OCI-LY1 (cell line): ENCODE measurements around the gene PCBP3.

Experiments used
- H2AFZ ChIP-seq: fragments of 200-600 bp; sonication (generic), shearing (Covaris generic); 2 replicates; pipeline ENCODE4 v1.6.0; 2014; ENCODE audit warnings: antibody characterized with exemption, mild to moderate bottlenecking, low read length
- H3F3A ChIP-seq: fragments of 200-600 bp; sonication (generic), shearing (Covaris generic); 2 replicates; pipeline ENCODE4 v1.6.0; 2014; ENCODE audit warnings: mild to moderate bottlenecking, antibody characterized with exemption, low read length, moderate library complexity; ENCODE audit not compliant: insufficient read depth
- H3K27ac ChIP-seq: fragments of 200-600 bp; sonication (generic); 2 replicates; pipeline ENCODE4 v1.5.1; 2014; ENCODE audit warnings: low read length, mixed run types, mild to moderate bottlenecking, low read depth; ENCODE audit not compliant: poor library complexity, severe bottlenecking
- H3K27me3 ChIP-seq: fragments of 200-600 bp; sonication (generic); 2 replicates; pipeline ENCODE4 v1.6.0; 2014; ENCODE audit warnings: antibody characterized with exemption, mild to moderate bottlenecking, low read length, moderate library complexity; ENCODE audit not compliant: insufficient read depth
- H3K36me3 ChIP-seq: fragments of 200-600 bp; sonication (generic); 2 replicates; pipeline ENCODE4 v1.6.1; 2014; ENCODE audit warnings: mild to moderate bottlenecking, antibody characterized with exemption, low read length, moderate library complexity, mixed read lengths; ENCODE audit not compliant: insufficient read depth
- H3K4me1 ChIP-seq: fragments of 200-600 bp; sonication (generic); 2 replicates; pipeline ENCODE4 v1.5.1; 2014; ENCODE audit warnings: mild to moderate bottlenecking, low read length, moderate library complexity; ENCODE audit not compliant: insufficient read depth, severe bottlenecking
- H3K4me2 ChIP-seq: fragments of 200-600 bp; sonication (generic), shearing (Covaris generic); 2 replicates; pipeline ENCODE4 v1.6.1; 2014; ENCODE audit warnings: low read length
- H3K4me3 ChIP-seq: fragments of 200-600 bp; sonication (generic); 2 replicates; pipeline ENCODE4 v1.5.1; 2014; ENCODE audit warnings: low read length, low read depth, mild to moderate bottlenecking, mixed read lengths; ENCODE audit not compliant: poor library complexity, severe bottlenecking
- H3K79me2 ChIP-seq: fragments of 200-600 bp; shearing (Covaris generic); 2 replicates; pipeline ENCODE4 v1.6.1; 2016; ENCODE audit warnings: mixed run types, low read length, mixed read lengths; ENCODE audit not compliant: insufficient read depth
- H3K9ac ChIP-seq: fragments of 200-600 bp; sonication (generic), shearing (Covaris generic); 2 replicates; pipeline ENCODE4 v1.6.1; 2014; ENCODE audit warnings: mild to moderate bottlenecking, low read length, mixed read lengths
- H3K9me2 ChIP-seq: fragments of 200-600 bp; sonication (generic), shearing (Covaris generic); 2 replicates; pipeline ENCODE4 v1.6.1; 2014; ENCODE audit warnings: low read depth, mild to moderate bottlenecking, low read length, mixed read lengths
- H3K9me3 ChIP-seq: fragments of 200-600 bp; shearing (Covaris generic); 2 replicates; pipeline ENCODE4 v1.6.1; 2014; ENCODE audit warnings: low read length, mixed read lengths
- H4K20me1 ChIP-seq: fragments of 200-600 bp; sonication (generic), shearing (Covaris generic); 2 replicates; pipeline ENCODE4 v1.6.0; 2016; ENCODE audit warnings: mild to moderate bottlenecking, low read length; ENCODE audit not compliant: insufficient read depth
- CTCF ChIP-seq: fragments of 200-600 bp; sonication (generic), shearing (Covaris generic); IDR thresholded peaks from 2 replicates; pipeline ENCODE4 v1.5.1; 2017; ENCODE audit warnings: mild to moderate bottlenecking, antibody characterized with exemption, low read length, moderate library complexity, mixed read lengths
- EZH2 ChIP-seq: fragments of 200-600 bp; sonication (generic), shearing (Covaris generic); IDR thresholded peaks from 2 replicates; pipeline ENCODE4 v1.8.0; 2017; ENCODE audit warnings: borderline replicate concordance, mixed run types, mild to moderate bottlenecking, antibody characterized with exemption, low read length, moderate library complexity, mixed read lengths

The PCBP3 gene

DNA sequence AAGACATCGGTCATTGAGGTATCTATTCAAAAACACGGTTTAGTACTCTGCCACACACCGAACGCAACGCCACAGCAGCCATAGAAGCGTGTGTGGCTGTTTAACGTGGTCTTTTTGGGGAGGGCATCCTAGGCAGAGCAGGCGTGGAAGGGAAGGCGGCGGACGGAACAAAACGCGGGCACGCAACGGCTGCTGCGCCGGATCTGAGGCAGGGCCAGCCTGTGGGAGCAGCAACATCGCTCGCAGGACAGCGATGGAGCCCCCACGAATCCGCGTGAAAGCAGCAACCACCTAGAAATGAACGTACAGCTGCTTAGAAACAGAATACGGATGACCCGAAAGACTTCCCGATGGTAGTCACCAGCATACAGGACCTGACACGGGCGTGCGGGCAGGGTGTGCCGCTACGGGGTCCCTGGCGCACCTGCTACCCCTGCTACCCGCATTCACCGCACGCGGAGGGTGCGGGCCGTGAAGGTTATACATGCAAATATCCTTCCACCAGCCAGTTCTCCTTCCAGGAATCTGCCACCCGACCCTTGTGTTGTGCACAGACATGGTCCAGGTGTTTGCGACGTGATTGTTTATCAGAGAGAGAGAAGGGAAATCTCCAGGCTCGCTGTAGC, 223.6 kb downstream of the PCBP3 start:
- Histone ChIP-seq H3K36me3 (no peaks in the 10 kb centered on the region), H3K9me3 (no peaks in the 10 kb centered on the region), H3K4me3 (no peak overlapping the region), H3K27me3 (peaks cover 6% of the 10 kb centered on the region), H3K4me1 (no peaks in the 10 kb centered on the region), H3K27ac (no peak overlapping the region), H2AFZ (no peak overlapping the region), H3F3A (no peaks in the 10 kb centered on the region), H3K79me2 (no peaks in the 10 kb centered on the region), H3K9ac (no peak overlapping the region), H3K9me2 (no peaks in the 10 kb centered on the region), H4K20me1 (no peaks in the 10 kb centered on the region), H3K4me2 (no peak overlapping the region)
- no peak for TF ChIP-seq CTCF
- TF ChIP-seq EZH2 = no peak

- Histone ChIP-seq H3K36me3 (no peaks in the 10 kb centered on the region), H3K9ac (no peak overlapping the region), H3K4me3 (no peak overlapping the region), H3K9me3 (no peaks in the 10 kb centered on the region), H3K27me3 (peaks cover 2% of the 10 kb centered on the region), H3K9me2 (no peaks in the 10 kb centered on the region), H2AFZ (no peak overlapping the region), H3F3A (no peaks in the 10 kb centered on the region), H4K20me1 (no peaks in the 10 kb centered on the region), H3K27ac (no peak overlapping the region), H3K4me2 (no peak overlapping the region), H3K79me2 (no peaks in the 10 kb centered on the region), H3K4me1 (no peaks in the 10 kb centered on the region)
- TF ChIP-seq EZH2 = no peak
- no peak for TF ChIP-seq CTCF
Observed at GRCh38 chr21:45867671-45868081, 224.2 kb downstream of the PCBP3 start.

- no peak overlapping the region for H3K4me2 ChIP-seq
- H3K9me2 ChIP-seq = no peaks in the 10 kb centered on the region
- no peaks in the 10 kb centered on the region for H3K9me3 ChIP-seq
- H4K20me1 ChIP-seq = no peaks in the 10 kb centered on the region
- TF ChIP-seq EZH2 (no peak), CTCF (no peak)
- H3F3A ChIP-seq = no peaks in the 10 kb centered on the region
- H3K27ac ChIP-seq = no peak overlapping the region
- no peak overlapping the region for H3K4me3 ChIP-seq
- no peak overlapping the region for H3K9ac ChIP-seq
- no peaks in the 10 kb centered on the region; the same call in 1 of the 2 replicates for H3K27me3 ChIP-seq
- no peaks in the 10 kb centered on the region for H3K36me3 ChIP-seq
- H2AFZ ChIP-seq = no peak overlapping the region
- H3K79me2 ChIP-seq = no peaks in the 10 kb centered on the region
- no peaks in the 10 kb centered on the region for H3K4me1 ChIP-seq
Observed at GRCh38 chr21:45868086-45868485, 224.6 kb downstream of the PCBP3 start.
